SW480 (cell line): ENCODE measurements around the gene RAB40C.
A peak's percentile ranks its signal among the peaks of the same experiment; 100 is the strongest.

Experiments
- DNase-seq: peaks from one replicate; pipeline ENCODE4 v3.0.0-alpha.2; 2016; ENCODE audit warnings: low spot score

Gene RAB40C

GRCh38 chr16:668519-669171, 78.8 kb downstream of the RAB40C start:
- DNase-seq, result no peak

DNA sequence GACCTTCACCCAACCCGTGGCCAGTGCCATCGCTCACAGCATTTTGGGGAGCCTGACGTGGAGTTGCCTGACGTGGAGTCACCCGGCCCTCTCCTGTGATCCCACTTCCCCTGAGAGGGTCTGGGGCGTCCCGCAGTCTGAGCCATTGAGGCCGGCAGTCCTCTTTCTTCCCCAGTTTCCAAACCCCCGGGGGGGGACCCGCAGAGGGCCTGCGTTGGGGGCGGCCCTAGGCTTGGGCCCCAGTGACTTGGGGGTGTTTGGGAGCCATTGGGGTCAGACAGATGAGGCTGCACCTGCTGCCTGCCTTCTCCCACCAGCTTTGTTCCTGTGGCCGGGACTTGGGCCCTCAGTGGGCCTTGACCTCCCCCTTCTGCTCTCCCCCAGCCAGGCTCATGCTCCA, 79.8 kb downstream of the RAB40C start:
- no peak for DNase-seq

- DNase-seq, result no peak
Observed at GRCh38 chr16:670485-671352, 80.9 kb downstream of the RAB40C start.

GRCh38 chr16:671353-672131, 81.7 kb downstream of the RAB40C start:
- DNase-seq, result no peak

DNA sequence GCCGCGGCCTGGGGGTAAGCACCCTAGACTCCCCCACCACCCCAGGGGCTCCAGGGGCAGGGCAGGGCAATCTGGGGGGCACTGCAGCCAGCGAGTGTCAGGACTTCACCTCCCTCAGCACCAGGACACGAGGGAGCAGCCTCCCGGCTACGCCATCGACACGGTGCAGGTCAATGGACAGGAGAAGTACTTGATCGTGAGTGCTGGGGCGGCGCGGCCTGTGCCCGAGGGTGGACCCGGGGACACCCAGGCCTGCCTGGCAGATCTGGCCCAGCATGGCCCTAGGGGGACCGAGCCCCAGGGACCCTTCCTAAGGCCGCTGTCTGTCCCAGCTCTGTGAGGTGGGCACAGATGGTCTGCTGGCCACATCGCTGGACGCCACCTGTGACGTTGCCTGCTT, 82.5 kb downstream of the RAB40C start:
- DNase-seq, result no peak

DNA sequence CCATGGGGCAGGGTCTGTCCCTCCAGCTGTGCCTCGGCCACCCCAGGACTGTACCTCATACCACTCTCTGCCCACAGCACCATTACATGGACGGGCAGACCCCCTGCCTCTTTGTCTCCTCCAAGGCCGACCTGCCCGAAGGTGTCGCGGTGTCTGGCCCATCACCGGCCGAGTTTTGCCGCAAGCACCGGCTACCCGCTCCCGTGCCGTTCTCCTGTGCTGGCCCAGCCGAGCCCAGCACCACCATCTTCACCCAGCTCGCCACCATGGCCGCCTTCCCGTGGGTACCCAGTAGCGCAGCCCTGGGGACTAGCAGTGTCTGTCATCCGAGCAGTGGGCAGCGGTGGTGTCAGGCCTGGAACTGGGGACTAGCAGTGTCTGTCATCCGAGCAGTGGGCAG, 83.0 kb downstream of the RAB40C start:
- DNase-seq, result no peak

DNA sequence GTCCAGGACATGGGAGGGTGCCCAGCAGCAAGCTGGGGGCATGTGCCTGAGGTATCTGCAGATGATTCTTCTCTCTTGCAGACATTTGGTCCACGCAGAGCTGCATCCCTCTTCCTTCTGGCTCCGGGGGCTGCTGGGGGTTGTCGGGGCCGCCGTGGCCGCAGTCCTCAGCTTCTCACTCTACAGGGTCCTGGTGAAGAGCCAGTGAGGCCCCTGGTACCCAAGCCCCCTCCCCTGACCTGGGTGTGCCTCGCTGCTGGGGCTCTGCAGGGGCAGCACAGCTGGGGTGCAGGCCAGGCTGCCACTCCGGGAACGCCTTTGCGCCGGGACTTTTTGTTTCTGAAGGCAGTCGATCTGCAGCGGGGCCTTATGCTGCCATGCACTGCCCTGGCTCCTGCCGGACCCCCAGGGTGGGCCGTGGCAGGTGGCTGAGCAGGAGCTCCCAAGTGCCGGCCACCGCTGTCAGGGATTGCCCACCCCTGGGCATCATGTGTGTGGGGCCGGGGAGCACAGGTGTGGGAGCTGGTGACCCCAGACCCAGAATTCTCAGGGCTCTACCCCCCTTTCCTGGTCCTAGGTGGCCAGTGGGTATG, 83.6 kb downstream of the RAB40C start:
- DNase-seq, result no peak

GRCh38 chr16:674214-674881, 84.5 kb downstream of the RAB40C start:
- no peak for DNase-seq

DNA sequence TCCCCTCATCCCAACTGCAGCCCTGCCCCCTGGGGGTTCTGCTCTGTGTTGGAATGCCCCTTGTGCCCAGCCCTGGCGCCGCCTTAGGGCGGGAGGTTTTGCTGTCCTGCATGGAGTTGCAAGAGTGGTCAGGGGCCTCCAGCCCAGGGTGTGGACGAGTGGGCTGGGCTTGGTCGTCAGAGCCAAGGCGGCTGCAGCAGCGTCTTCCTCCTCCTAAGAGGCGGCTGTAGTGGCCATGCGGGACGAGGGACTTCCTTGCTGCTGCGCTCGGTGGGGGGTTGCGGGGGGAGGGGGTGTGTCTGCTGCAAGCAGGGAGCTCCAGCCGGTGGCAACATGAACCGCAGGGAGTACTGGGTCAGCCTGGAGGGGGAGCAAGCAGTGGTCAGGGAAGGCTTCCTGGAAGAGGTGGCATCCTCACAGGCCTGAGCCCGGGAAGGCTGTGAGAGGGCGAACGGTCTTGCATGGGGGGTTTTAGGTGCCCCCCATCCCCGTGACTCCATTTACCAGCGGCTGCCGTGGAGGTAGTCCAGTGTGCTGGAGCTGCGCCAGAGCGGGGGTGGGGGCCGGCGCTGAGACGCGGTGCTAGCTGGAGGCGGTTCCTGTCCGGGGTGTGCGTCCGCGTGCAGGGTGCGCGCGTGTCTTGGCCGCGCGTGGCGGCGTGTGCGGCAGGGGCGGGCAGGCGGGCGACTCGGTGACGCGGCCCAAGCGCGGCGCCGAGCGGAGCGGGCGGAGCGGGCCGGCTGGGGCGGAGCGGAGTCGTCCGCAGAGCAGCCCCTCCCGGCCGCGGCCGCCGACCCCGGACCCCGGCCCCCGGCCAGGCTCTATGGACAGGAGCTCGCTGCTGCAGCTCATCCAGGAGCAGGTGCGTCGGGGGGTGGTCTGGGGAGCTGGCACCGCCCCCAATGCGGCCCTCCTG, 85.4 kb downstream of the RAB40C start, which contains the start of gene RHBDL1:
Gene RHBDL1 (plus strand): TSS at position 704 of the 916 bp plus-strand sequence. CDS start 120 bp downstream, at position 824.
- DNase-seq, result no peak

DNA sequence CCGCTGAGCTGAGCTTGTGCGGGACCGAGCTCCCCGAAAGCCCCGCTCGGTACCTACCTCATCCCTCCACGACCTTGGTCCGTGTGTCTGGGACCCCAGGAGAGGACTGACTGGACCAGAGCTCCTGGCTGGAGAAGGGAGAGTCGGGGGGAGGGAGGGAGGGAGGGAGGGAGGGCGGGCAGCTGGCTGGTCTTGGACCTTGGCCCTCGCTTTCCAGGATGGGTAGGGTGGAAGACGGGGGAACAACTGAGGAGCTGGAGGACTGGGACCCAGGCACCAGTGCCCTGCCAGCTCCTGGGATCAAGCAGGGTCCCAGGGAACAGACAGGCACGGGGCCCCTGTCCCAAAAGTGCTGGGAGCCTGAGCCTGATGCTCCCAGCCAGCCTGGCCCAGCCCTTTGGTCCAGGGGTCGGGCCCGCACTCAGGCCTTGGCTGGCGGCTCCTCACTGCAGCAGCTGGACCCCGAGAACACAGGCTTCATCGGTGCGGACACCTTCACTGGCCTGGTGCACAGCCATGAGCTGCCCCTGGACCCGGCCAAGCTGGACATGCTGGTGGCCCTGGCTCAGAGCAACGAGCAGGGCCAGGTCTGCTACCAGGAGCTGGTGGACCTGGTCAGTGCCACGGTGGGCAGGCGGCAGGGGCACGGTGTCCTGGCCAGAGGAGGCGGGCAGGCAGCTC, 86.2 kb downstream of the RAB40C start:
- no peak for DNase-seq

GRCh38 chr16:676565-676902, 86.7 kb downstream of the RAB40C start:
- DNase-seq, result no peak

DNA sequence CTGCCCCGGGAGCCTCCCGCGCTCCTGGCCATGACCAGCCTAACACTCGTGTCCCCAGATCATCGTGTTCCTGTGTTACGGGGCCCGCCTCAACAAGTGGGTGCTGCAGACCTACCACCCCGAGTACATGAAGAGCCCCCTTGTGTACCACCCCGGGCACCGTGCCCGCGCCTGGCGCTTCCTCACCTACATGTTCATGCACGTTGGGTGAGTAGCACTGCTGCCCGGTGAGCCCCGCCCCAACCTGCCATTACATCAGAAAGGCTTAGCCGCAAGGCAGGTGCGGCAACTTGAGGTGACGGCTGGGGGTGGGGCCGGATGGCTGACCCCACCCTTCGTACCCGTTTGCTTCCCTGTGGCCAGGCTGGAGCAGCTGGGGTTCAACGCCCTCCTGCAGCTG, 87.0 kb downstream of the RAB40C start:
- DNase-seq, result peak; percentile 91

GRCh38 chr16:677316-678190, 87.7 kb downstream of the RAB40C start:
- no peak for DNase-seq

GRCh38 chr16:678209-678857, 88.5 kb downstream of the RAB40C start:
- DNase-seq, result no peak
